BLaER1 (cell line): Measurements from ENCODE around the gene SLCO2A1.

Experiments used
- H3K27ac ChIP-seq: shearing (Covaris generic); formaldehyde crosslinking; 2 replicates; pipeline ENCODE4 v1.8.1; 2022
- H3K27me3 ChIP-seq: shearing (Covaris generic); formaldehyde crosslinking; 2 replicates; pipeline ENCODE4 v1.8.1; 2022
- H3K36me3 ChIP-seq: shearing (Covaris generic); formaldehyde crosslinking; 2 replicates; pipeline ENCODE4 v1.8.1; 2022
- H3K4me1 ChIP-seq: shearing (Covaris generic); formaldehyde crosslinking; 2 replicates; pipeline ENCODE4 v1.8.1; 2022
- H3K4me2 ChIP-seq: shearing (Covaris generic); formaldehyde crosslinking; 2 replicates; pipeline ENCODE4 v1.8.1; 2022
- H3K4me3 ChIP-seq: shearing (Covaris generic); formaldehyde crosslinking; 2 replicates; pipeline ENCODE4 v1.8.1; 2022
- H3K9ac ChIP-seq: shearing (Covaris generic); formaldehyde crosslinking; 2 replicates; pipeline ENCODE4 v1.8.1; 2022
- H3K9me3 ChIP-seq: shearing (Covaris generic); formaldehyde crosslinking; 2 replicates; pipeline ENCODE4 v1.8.1; 2022
- H4K20me1 ChIP-seq: shearing (Covaris generic); formaldehyde crosslinking; 2 replicates; pipeline ENCODE4 v1.8.1; 2022
- Cebpa-rat ChIP-seq: shearing (Covaris generic); IDR thresholded peaks from 2 replicates; pipeline ENCODE4 v1.8.1; 2022

Gene SLCO2A1

GRCh38 chr3:133921592-133921991, 108.1 kb downstream of the SLCO2A1 start:
- peaks cover 4% of the 10 kb centered on the region for H3K9me3 ChIP-seq

DNA sequence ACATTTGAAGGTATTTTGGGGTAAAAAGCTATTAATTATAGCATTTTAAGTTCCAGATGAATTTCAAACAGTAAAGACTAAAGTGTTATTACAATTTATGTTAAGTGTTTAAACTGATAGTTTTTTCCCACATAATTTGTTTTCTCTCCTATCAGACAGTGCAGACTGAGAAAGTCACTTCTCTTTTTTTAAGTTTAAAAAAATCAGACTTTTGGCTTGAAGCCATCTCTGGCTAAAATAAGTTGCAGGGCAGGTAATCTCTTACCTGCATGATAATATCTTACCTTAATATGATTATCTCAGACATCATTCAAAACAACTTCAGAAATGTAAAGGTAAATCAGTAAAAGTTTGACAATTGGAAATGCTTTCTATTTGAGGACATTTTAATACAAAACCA, 112.6 kb downstream of the SLCO2A1 start:
- no peak overlapping the region for H3K9ac ChIP-seq
- no peak overlapping the region for H3K4me3 ChIP-seq
- TF ChIP-seq Cebpa-rat: no peak
- no peaks in the 10 kb centered on the region for H3K4me1 ChIP-seq
- no peak overlapping the region for H3K4me2 ChIP-seq
- H3K27me3 ChIP-seq: no peaks in the 10 kb centered on the region
- no peaks in the 10 kb centered on the region for H4K20me1 ChIP-seq
- H3K9me3 ChIP-seq: peaks cover 4% of the 10 kb centered on the region
- no peak overlapping the region for H3K27ac ChIP-seq
- no peaks in the 10 kb centered on the region for H3K36me3 ChIP-seq

More at GRCh38 chr3:133921592-133921991, 108.1 kb downstream of the SLCO2A1 start:
- H4K20me1 ChIP-seq: no peaks in the 10 kb centered on the region
- H3K27me3 ChIP-seq: no peaks in the 10 kb centered on the region
- H3K9ac ChIP-seq: no peak overlapping the region
- TF ChIP-seq Cebpa-rat: no peak
- H3K36me3 ChIP-seq: no peaks in the 10 kb centered on the region
- H3K27ac ChIP-seq: no peak overlapping the region
- H3K4me3 ChIP-seq: no peak overlapping the region
- no peaks in the 10 kb centered on the region for H3K4me1 ChIP-seq
- H3K4me2 ChIP-seq: no peak overlapping the region

DNA sequence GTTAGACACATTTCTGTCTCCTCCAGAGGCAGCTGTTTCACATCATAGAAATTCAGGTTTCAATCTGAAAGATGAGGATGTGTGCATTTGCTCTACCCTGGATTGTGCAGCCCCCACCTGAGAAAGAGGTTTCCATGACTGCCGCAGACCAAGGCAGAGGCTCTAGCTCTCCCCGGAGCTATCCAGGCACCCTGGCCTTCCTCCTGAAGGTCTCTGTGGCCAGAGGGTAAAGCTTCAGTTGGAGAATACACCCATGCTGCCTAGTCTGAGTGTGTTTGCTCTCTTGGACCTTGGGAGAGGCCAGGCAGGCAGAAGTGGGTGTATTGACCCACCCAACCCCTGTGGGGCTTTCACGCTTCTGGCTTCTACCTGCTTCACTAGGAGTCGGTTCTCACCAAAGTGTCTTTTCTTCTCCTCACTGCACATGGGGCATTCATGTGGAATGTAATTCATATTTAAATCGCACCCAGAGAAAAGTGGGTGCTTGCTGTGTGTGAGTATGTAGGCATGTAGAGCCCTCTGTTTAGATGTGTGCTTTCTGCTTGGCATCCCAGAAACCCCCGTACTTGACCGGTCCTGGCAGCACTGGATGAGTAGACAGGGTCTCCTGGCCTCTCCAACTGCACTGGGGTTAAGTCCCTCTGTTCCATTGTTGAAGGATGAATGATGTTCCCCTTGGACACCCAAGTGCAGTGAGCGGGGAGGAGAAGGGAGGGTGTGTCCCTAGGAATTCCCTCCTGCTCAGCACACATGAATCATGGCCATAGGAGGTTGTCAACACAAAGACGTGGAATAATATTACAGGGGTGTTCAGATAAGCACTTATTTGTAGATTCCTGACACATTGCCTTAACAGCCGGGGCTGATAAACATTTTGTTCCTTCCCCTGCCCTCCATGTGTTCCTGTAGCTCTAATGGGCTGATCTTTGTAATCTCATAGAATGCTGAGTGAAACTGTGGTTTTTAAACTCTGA, 113.8 kb downstream of the SLCO2A1 start:
- no peak overlapping the region for H3K9ac ChIP-seq
- H3K36me3 ChIP-seq: no peaks in the 10 kb centered on the region
- H3K27me3 ChIP-seq: no peaks in the 10 kb centered on the region
- H3K4me3 ChIP-seq: no peak overlapping the region
- H3K4me2 ChIP-seq: no peak overlapping the region
- no peak for TF ChIP-seq Cebpa-rat
- peaks cover 4% of the 10 kb centered on the region for H3K9me3 ChIP-seq
- no peaks in the 10 kb centered on the region for H3K4me1 ChIP-seq
- H4K20me1 ChIP-seq: no peaks in the 10 kb centered on the region
- no peak overlapping the region for H3K27ac ChIP-seq

GRCh38 chr3:133914839-133915600, 114.7 kb downstream of the SLCO2A1 start:
- Histone ChIP-seq H3K4me1 (no peaks in the 10 kb centered on the region), H3K4me2 (no peak overlapping the region), H3K9me3 (peaks cover 4% of the 10 kb centered on the region), H3K27ac (no peak overlapping the region), H3K9ac (no peak overlapping the region), H4K20me1 (no peaks in the 10 kb centered on the region), H3K4me3 (no peak overlapping the region), H3K36me3 (no peaks in the 10 kb centered on the region), H3K27me3 (no peaks in the 10 kb centered on the region)
- no peak for TF ChIP-seq Cebpa-rat

- H3K9me3 ChIP-seq: no peaks in the 10 kb centered on the region
These were observed 119.3 kb downstream of the SLCO2A1 start for GRCh38 chr3:133910422-133910821.

DNA sequence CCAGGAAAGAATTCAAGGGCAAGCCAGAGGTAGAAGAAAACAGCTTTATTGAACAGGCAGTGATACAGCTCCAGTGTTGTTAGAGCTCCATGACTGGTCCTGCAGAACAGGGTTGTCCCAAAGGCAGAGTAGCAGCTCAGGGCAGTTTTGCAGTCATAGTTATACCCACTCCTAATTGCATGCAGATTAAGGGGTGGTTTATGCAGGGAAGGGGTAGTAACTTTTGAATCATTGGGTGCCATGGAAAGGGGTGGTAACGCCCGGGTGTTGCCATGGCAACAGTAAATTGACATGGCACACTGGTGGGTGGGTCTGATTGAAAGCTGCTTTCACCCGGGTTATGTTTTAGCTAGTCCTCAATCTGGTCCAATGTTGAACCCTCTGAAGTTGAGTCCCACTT, 124.3 kb downstream of the SLCO2A1 start:
- H3K9ac ChIP-seq: no peak overlapping the region
- no peaks in the 10 kb centered on the region for H3K9me3 ChIP-seq
- H4K20me1 ChIP-seq: no peaks in the 10 kb centered on the region
- H3K27me3 ChIP-seq: no peaks in the 10 kb centered on the region
- H3K36me3 ChIP-seq: no peaks in the 10 kb centered on the region
- H3K4me2 ChIP-seq: no peak overlapping the region
- no peaks in the 10 kb centered on the region for H3K4me1 ChIP-seq
- H3K27ac ChIP-seq: no peak overlapping the region
- H3K4me3 ChIP-seq: no peak overlapping the region
- no peak for TF ChIP-seq Cebpa-rat

More at GRCh38 chr3:133910422-133910821, 119.3 kb downstream of the SLCO2A1 start:
- no peaks in the 10 kb centered on the region for H3K36me3 ChIP-seq
- H3K9ac ChIP-seq: no peak overlapping the region
- no peaks in the 10 kb centered on the region for H3K27me3 ChIP-seq
- no peaks in the 10 kb centered on the region for H4K20me1 ChIP-seq
- no peak overlapping the region for H3K4me2 ChIP-seq
- H3K4me3 ChIP-seq: no peak overlapping the region
- H3K4me1 ChIP-seq: no peaks in the 10 kb centered on the region
- H3K27ac ChIP-seq: no peak overlapping the region
- no peak for TF ChIP-seq Cebpa-rat

DNA sequence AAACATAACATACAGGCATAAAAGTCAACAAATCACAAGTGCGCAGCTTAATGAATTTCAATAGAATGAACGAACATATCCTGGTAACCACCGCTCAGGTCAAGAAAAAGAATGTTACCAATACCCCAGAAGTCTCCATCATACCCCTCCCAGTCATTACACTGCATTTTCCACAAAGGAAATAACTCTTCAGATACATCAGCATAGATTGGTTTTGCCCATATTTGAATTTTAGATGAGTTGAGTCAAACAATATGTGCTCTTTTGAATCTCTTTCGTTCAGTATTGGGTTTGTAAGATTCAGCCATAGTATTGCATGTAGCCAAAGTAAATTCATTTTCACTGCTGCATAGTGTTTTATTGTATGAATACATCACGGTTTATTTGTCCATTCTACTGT, 127.9 kb downstream of the SLCO2A1 start:
- H3K9ac ChIP-seq: no peak overlapping the region
- no peaks in the 10 kb centered on the region for H3K4me1 ChIP-seq
- H4K20me1 ChIP-seq: no peaks in the 10 kb centered on the region
- peaks cover 4% of the 10 kb centered on the region for H3K27me3 ChIP-seq
- H3K4me3 ChIP-seq: no peak overlapping the region
- no peak overlapping the region for H3K4me2 ChIP-seq
- no peak for TF ChIP-seq Cebpa-rat
- H3K36me3 ChIP-seq: no peaks in the 10 kb centered on the region
- H3K9me3 ChIP-seq: no peaks in the 10 kb centered on the region
- no peak overlapping the region for H3K27ac ChIP-seq

GRCh38 chr3:133901083-133901482, 128.6 kb downstream of the SLCO2A1 start:
- Histone ChIP-seq H3K4me2 (no peak overlapping the region), H3K36me3 (no peaks in the 10 kb centered on the region)
- TF ChIP-seq Cebpa-rat: no peak

GRCh38 chr3:133899311-133899710, 130.4 kb downstream of the SLCO2A1 start:
- no peaks in the 10 kb centered on the region for H4K20me1 ChIP-seq
- no peak overlapping the region for H3K4me2 ChIP-seq
- H3K27ac ChIP-seq: no peak overlapping the region
- H3K27me3 ChIP-seq: peaks cover 30% of the 10 kb centered on the region
- no peak overlapping the region for H3K4me3 ChIP-seq
- H3K4me1 ChIP-seq: 0 out of 2 replicates have a peak, but pooled peaks cover 5% of the 10 kb centered on the region
- H3K9me3 ChIP-seq: no peaks in the 10 kb centered on the region
- H3K36me3 ChIP-seq: no peaks in the 10 kb centered on the region
- H3K9ac ChIP-seq: no peak overlapping the region
- TF ChIP-seq Cebpa-rat: no peak

More at GRCh38 chr3:133901083-133901482, 128.6 kb downstream of the SLCO2A1 start:
- no peaks in the 10 kb centered on the region for H4K20me1 ChIP-seq
- H3K9ac ChIP-seq: no peak overlapping the region
- peaks cover 12% of the 10 kb centered on the region for H3K27me3 ChIP-seq
- 0 out of 2 replicates have a peak, but pooled peaks cover 2% of the 10 kb centered on the region for H3K4me1 ChIP-seq
- no peak overlapping the region for H3K4me3 ChIP-seq
- no peak overlapping the region for H3K27ac ChIP-seq
- H3K9me3 ChIP-seq: no peaks in the 10 kb centered on the region

GRCh38 chr3:133897547-133897946, 132.2 kb downstream of the SLCO2A1 start:
- H3K36me3 ChIP-seq: no peaks in the 10 kb centered on the region
- no peaks in the 10 kb centered on the region for H3K9me3 ChIP-seq
- H3K4me2 ChIP-seq: no peak overlapping the region
- peaks cover 39% of the 10 kb centered on the region for H3K27me3 ChIP-seq
- H3K4me3 ChIP-seq: no peak overlapping the region
- no peak for TF ChIP-seq Cebpa-rat
- H3K27ac ChIP-seq: no peak overlapping the region
- 0 out of 2 replicates have a peak, but pooled peaks cover 5% of the 10 kb centered on the region for H3K4me1 ChIP-seq
- no peaks in the 10 kb centered on the region for H4K20me1 ChIP-seq
- H3K9ac ChIP-seq: no peak overlapping the region
